Tibial nerve (tissue), 4 donors: Measurements from ENCODE around the gene NELL2. TPM values are rescaled to one million over a fixed set of nuclear protein-coding genes. Genes with fewer than 3 reads are reported as not detected.

Experiments
- DNase-seq, 2 donors: peaks; one replicate each; pipeline ENCODE4 v3.0.0-alpha.2; 2019; ENCODE audit warnings: low spot score in 2 of 2
- H3K27ac ChIP-seq, 4 donors: fragments of 200-600 bp; sonication (generic) in 3 of 4; one replicate each; pipeline ENCODE4 v1.5.1; 2017 to 2019; ENCODE audit warnings: mild to moderate bottlenecking in 1 of 4
- H3K27me3 ChIP-seq, 2 donors: fragments of 200-600 bp; sonication (generic) in 1 of 2; one replicate each; pipeline versions ENCODE4 v1.5.1 to v1.6.0; 2017 to 2019
- H3K36me3 ChIP-seq, 3 donors: fragments of 200-600 bp; sonication (generic); one replicate each; pipeline ENCODE4 v1.5.1; 2018 to 2019
- H3K4me1 ChIP-seq, 4 donors: fragments of 200-600 bp; sonication (generic) in 3 of 4; one replicate each; pipeline ENCODE4 v1.5.1; 2017 to 2019
- H3K4me3 ChIP-seq, 4 donors: fragments of 200-600 bp; sonication (generic) in 3 of 4; one replicate each; pipeline ENCODE4 v1.5.1; 2017 to 2019; ENCODE audit warnings: mild to moderate bottlenecking in 1 of 4, moderate library complexity in 1 of 4
- H3K9me3 ChIP-seq, 4 donors: fragments of 200-600 bp; sonication (generic) in 3 of 4; one replicate each; pipeline ENCODE4 v1.5.1; 2017 to 2019
- CTCF ChIP-seq, 5 experiments: fragments of 200-600 bp in 3 of 5; fragments of 450-650 bp in 2 of 5; sonication (generic) in 3 of 5; IDR thresholded peaks; one replicate each; pipeline ENCODE4 v1.5.1; 2016 to 2019; ENCODE audit warnings: antibody characterized with exemption in 5 of 5, mild to moderate bottlenecking in 3 of 5, moderate library complexity in 2 of 5
- EP300 ChIP-seq, 2 donors: sonication (generic); formaldehyde crosslinking; IDR thresholded peaks; one replicate each; pipeline ENCODE4 v1.6.1; 2017; ENCODE audit warnings: antibody characterized with exemption in 2 of 2, mild to moderate bottlenecking in 1 of 2
- POLR2A ChIP-seq, 2 donors: fragments of 450-650 bp; IDR thresholded peaks; one replicate each; pipeline ENCODE4 v1.6.1; 2017; ENCODE audit warnings: antibody characterized with exemption in 2 of 2, mild to moderate bottlenecking in 2 of 2, moderate library complexity in 2 of 2
- WGBS, 2 donors: methylation state at CpG; one replicate each; pipeline ENCODE4 v1.1.5; 2018; 5-methylcytosine and 5-hydroxymethylcytosine counted together
- total RNA-seq, 4 donors: library from RNA; depleted of rRNA; stranded (reverse); fragments of >200 nt; gene quantifications; one replicate each; pipeline ENCODE4 v1.1.0, GENCODE V29; 2016

Gene NELL2
- total RNA-seq, 4 donors from 2014 or later, result 0.22 to 0.90 (median 0.63) TPM; not detected in 1

GRCh38 chr12:44582521-44582920 is 293.6 kb downstream of the NELL2 start:
- no peak overlapping the region for H3K27ac ChIP-seq
- H3K9me3 ChIP-seq, result no peaks in the 10 kb centered on the region
- no peak overlapping the region for H3K4me3 ChIP-seq
- DNase-seq, result no peak
- 81 to 89% methylated on average over 3 of the region's 3 CpGs for WGBS, 2 donors
- no peaks in the 10 kb centered on the region for H3K36me3 ChIP-seq
- no peaks in the 10 kb centered on the region for H3K4me1 ChIP-seq
- TF ChIP-seq POLR2A (IDR thresholded peaks at IDR 0.05) (no peak), EP300 (IDR thresholded peaks at IDR 0.05) (no peak), CTCF (IDR thresholded peaks at IDR 0.05) (no peak)
- no peaks in the 10 kb centered on the region for H3K27me3 ChIP-seq

GRCh38 chr12:44581642-44582242 is 294.4 kb downstream of the NELL2 start:
- H3K27ac ChIP-seq, result no peak overlapping the region
- no peaks in the 10 kb centered on the region for H3K36me3 ChIP-seq
- no peak for TF ChIP-seq EP300 (IDR thresholded peaks at IDR 0.05)
- TF ChIP-seq CTCF (IDR thresholded peaks at IDR 0.05), result no peak
- TF ChIP-seq POLR2A (IDR thresholded peaks at IDR 0.05), result no peak
- DNase-seq, result no peak
- no peaks in the 10 kb centered on the region for H3K27me3 ChIP-seq
- 4 to 8% methylated on average over 1 of the region's 1 CpG for WGBS, 2 donors
- no peaks in the 10 kb centered on the region for H3K4me1 ChIP-seq
- H3K9me3 ChIP-seq, result no peaks in the 10 kb centered on the region
- no peak overlapping the region for H3K4me3 ChIP-seq

GRCh38 chr12:44574586-44574985 is 301.5 kb downstream of the NELL2 start:
- Histone ChIP-seq H3K27ac (no peak overlapping the region), H3K9me3 (no peaks in the 10 kb centered on the region), H3K27me3 (no peaks in the 10 kb centered on the region), H3K36me3 (no peaks in the 10 kb centered on the region), H3K4me1 (no peaks in the 10 kb centered on the region), H3K4me3 (no peak overlapping the region)
- no peak for TF ChIP-seq CTCF (IDR thresholded peaks at IDR 0.05)
- no peak for TF ChIP-seq EP300 (IDR thresholded peaks at IDR 0.05)
- no peak for TF ChIP-seq POLR2A (IDR thresholded peaks at IDR 0.05)
- DNase-seq, result no peak

- Histone ChIP-seq H3K9me3 (no peaks in the 10 kb centered on the region), H3K27ac (no peak overlapping the region), H3K4me3 (no peak overlapping the region), H3K36me3 (no peaks in the 10 kb centered on the region), H3K27me3 (no peaks in the 10 kb centered on the region), H3K4me1 (no peaks in the 10 kb centered on the region)
- no peak for DNase-seq
- TF ChIP-seq CTCF (IDR thresholded peaks at IDR 0.05), result no peak
- TF ChIP-seq EP300 (IDR thresholded peaks at IDR 0.05), result no peak
- TF ChIP-seq POLR2A (IDR thresholded peaks at IDR 0.05), result no peak
- WGBS, 2 donors, result 81 to 84% methylated on average over 3 of the region's 3 CpGs
Observed at GRCh38 chr12:44573723-44574122, 302.4 kb downstream of the NELL2 start.

GRCh38 chr12:44571006-44571550 is 305.0 kb downstream of the NELL2 start:
- no peak overlapping the region for H3K4me3 ChIP-seq
- 56 to 61% methylated on average over 2 of the region's 2 CpGs for WGBS, 2 donors
- no peaks in the 10 kb centered on the region for H3K27me3 ChIP-seq
- no peak overlapping the region for H3K27ac ChIP-seq
- H3K36me3 ChIP-seq, result no peaks in the 10 kb centered on the region
- H3K4me1 ChIP-seq, result no peaks in the 10 kb centered on the region
- no peak for DNase-seq
- no peaks in the 10 kb centered on the region for H3K9me3 ChIP-seq
- TF ChIP-seq EP300 (IDR thresholded peaks at IDR 0.05) (no peak), CTCF (IDR thresholded peaks at IDR 0.05) (no peak), POLR2A (IDR thresholded peaks at IDR 0.05) (no peak)
